Panc1 (cell line): Measurements from ENCODE around the gene PUSL1.

Experiments
- SIN3A ChIP-seq: IDR thresholded peaks from 2 replicates; pipeline ENCODE4 v1.6.1; 2012; ENCODE audit warnings: low read depth, mild to moderate bottlenecking, low read length, moderate library complexity, borderline replicate concordance; ENCODE audit not compliant: insufficient read depth
- TF ChIP-seq, protein P1 (sequence below): fragments of 450-650 bp; IDR thresholded peaks from 2 replicates; pipeline ENCODE4 v1.5.1; 2017; ENCODE audit warnings: mild to moderate bottlenecking

- TF ChIP-seq, protein P1, sequence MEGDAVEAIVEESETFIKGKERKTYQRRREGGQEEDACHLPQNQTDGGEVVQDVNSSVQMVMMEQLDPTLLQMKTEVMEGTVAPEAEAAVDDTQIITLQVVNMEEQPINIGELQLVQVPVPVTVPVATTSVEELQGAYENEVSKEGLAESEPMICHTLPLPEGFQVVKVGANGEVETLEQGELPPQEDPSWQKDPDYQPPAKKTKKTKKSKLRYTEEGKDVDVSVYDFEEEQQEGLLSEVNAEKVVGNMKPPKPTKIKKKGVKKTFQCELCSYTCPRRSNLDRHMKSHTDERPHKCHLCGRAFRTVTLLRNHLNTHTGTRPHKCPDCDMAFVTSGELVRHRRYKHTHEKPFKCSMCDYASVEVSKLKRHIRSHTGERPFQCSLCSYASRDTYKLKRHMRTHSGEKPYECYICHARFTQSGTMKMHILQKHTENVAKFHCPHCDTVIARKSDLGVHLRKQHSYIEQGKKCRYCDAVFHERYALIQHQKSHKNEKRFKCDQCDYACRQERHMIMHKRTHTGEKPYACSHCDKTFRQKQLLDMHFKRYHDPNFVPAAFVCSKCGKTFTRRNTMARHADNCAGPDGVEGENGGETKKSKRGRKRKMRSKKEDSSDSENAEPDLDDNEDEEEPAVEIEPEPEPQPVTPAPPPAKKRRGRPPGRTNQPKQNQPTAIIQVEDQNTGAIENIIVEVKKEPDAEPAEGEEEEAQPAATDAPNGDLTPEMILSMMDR = no peak
- TF ChIP-seq SIN3A = no peak
These were observed 14.8 kb upstream of the PUSL1 start for GRCh38 chr1:1293263-1294249.
